Caco-2 (cell line): ENCODE results near the gene HSPB8. TPM values are rescaled to one million over a fixed set of nuclear protein-coding genes. Genes with fewer than 3 reads are reported as not detected.

Experiments
- BruUV-seq: library from RNA; stranded (reverse); fragments of 400-500 nt; replicated peaks from 2 replicates; lab custom pipeline; 2021; lab: Mats Ljungman, UMichigan
- CTCF ChIA-PET: fragments of 300-600 bp; sonication (Branson Sonifier 250); formaldehyde crosslinking; loops from one replicate; lab custom pipeline; 2022; ENCODE audit warnings: antibody characterized with exemption; lab: Charles Lee
- POLR2A ChIA-PET: fragments of 300-600 bp; sonication (Branson Sonifier 250); formaldehyde crosslinking; loops from one replicate; lab custom pipeline; 2022; ENCODE audit warnings: antibody characterized with exemption; lab: Charles Lee
- DNase-seq, 2 experiments: peaks; one replicate each; pipeline versions ENCODE4 v3.0.0 to v3.0.0-alpha.2; 2020 to 2022
- H3K27me3 ChIP-seq: replicated peaks from 2 replicates; pipeline ENCODE4 v1.6.0; 2011; ENCODE audit warnings: low read length; ENCODE audit not compliant: control insufficient read depth, insufficient read depth
- H3K36me3 ChIP-seq: 2 replicates; pipeline ENCODE4 v1.5.1; 2011; ENCODE audit warnings: low read length; ENCODE audit not compliant: control insufficient read depth, insufficient read depth
- H3K4me1 ChIP-seq: fragments of 250-450 bp; sonication (Bioruptor Pico); 2 replicates; pipeline ENCODE4 v1.5.1; 2020; ENCODE audit warnings: mild to moderate bottlenecking
- H3K4me3 ChIP-seq: 2 replicates; pipeline ENCODE4 v1.5.1; 2011; ENCODE audit warnings: low read depth, mild to moderate bottlenecking, control low read depth, low read length
- H3K9me3 ChIP-seq: fragments of 250-450 bp; sonication (Bioruptor Pico); 2 replicates; pipeline ENCODE4 v1.5.1; 2020; ENCODE audit warnings: mild to moderate bottlenecking, moderate library complexity
- H3K27ac Mint-ChIP-seq: one replicate; pipeline ENCODE4 v1.8.0; 2022; ENCODE audit warnings: mixed read lengths; ENCODE audit not compliant: unreplicated experiment
- H3K27me3 Mint-ChIP-seq: one replicate; pipeline ENCODE4 v1.8.0; 2022; ENCODE audit warnings: mixed read lengths; ENCODE audit not compliant: insufficient read depth, unreplicated experiment
- H3K36me3 Mint-ChIP-seq: one replicate; pipeline ENCODE4 v1.8.0; 2022; ENCODE audit warnings: mild to moderate bottlenecking, mixed read lengths; ENCODE audit not compliant: insufficient read depth, unreplicated experiment
- H3K4me1 Mint-ChIP-seq: one replicate; pipeline ENCODE4 v1.8.0; 2022; ENCODE audit warnings: low read depth, mixed read lengths; ENCODE audit not compliant: unreplicated experiment
- H3K4me3 Mint-ChIP-seq: one replicate; pipeline ENCODE4 v1.8.0; 2022; ENCODE audit warnings: mild to moderate bottlenecking, moderate library complexity, mixed read lengths; ENCODE audit not compliant: unreplicated experiment
- H3K9me3 Mint-ChIP-seq: one replicate; pipeline ENCODE4 v1.8.0; 2022; ENCODE audit warnings: mixed read lengths; ENCODE audit not compliant: unreplicated experiment
- CTCF ChIP-seq, 2 experiments: fragments of 200-600 bp in 1 of 2; IDR thresholded peaks; 1 replicate in 1 of 2; 2 replicates in 1 of 2; pipeline versions ENCODE4 v1.5.1 to v1.8.0; 2011 to 2022; ENCODE audit warnings: antibody characterized with exemption in 1 of 2, control low read depth in 1 of 2, inconsistent platforms in 1 of 2, low read depth in 1 of 2, low read length in 1 of 2, mild to moderate bottlenecking in 1 of 2, moderate library complexity in 1 of 2; ENCODE audit not compliant: insufficient read depth in 1 of 2, severe bottlenecking in 1 of 2, unreplicated experiment in 1 of 2
- intact Hi-C: fragments of 100-400 bp; cut with micrococcal nuclease; formaldehyde crosslinking; loops from one replicate; pipeline ENCODE4 v1.10.0; 2022; ENCODE audit not compliant: unreplicated experiment
- total RNA-seq: library from RNA; stranded (reverse); gene quantifications from 2 replicates; pipeline ENCODE4 v1.2.3, GENCODE V29; 2022

Gene HSPB8
- total RNA-seq, 1 experiment from 2014 or later, result 17.1 TPM

DNA sequence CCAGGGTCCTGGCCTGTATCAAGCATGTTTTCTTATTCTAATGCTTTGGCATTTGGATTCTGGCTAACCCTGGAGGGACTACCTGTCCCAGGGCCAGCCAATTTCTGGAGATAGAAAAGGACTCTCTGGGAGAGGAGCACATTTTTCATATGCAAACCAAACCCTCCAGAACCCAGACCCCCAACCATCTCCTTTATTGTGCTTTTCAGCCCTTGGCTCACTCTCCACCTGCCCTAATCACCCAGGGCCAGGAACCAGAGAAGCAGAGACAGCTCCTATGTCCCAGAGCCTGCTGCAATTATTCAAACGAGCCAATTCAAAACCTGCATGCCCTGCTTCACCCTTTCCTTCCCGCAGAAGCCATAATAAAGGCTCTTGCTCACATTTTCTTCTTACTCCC is 23.8 kb downstream of the HSPB8 start:
- H3K27ac Mint-ChIP-seq, result no peak overlapping the region
- no peaks in the 10 kb centered on the region for H3K9me3 Mint-ChIP-seq
- no peak overlapping the region for H3K4me3 Mint-ChIP-seq
- no peak for TF ChIP-seq CTCF (IDR thresholded peaks at IDR 0.05; ENCODE audit: insufficient read depth in 1 of 2, low read depth in 1 of 2, low read length in 1 of 2, severe bottlenecking in 1 of 2, unreplicated experiment in 1 of 2)
- intact Hi-C loops, result no loop called here
- H3K4me1 Mint-ChIP-seq, result peaks cover 5% of the 10 kb centered on the region
- DNase-seq, result no peak
- ChIA-PET CTCF (no interaction called here), POLR2A (no interaction called here)
- Histone ChIP-seq H3K4me3 (no peak overlapping the region), H3K4me1 (no peaks in the 10 kb centered on the region), H3K36me3 (no peaks in the 10 kb centered on the region), H3K27me3 (no peaks in the 10 kb centered on the region), H3K9me3 (no peaks in the 10 kb centered on the region)
- H3K36me3 Mint-ChIP-seq, result no peaks in the 10 kb centered on the region
- BruUV-seq, result no TSS peak
- no peaks in the 10 kb centered on the region for H3K27me3 Mint-ChIP-seq

DNA sequence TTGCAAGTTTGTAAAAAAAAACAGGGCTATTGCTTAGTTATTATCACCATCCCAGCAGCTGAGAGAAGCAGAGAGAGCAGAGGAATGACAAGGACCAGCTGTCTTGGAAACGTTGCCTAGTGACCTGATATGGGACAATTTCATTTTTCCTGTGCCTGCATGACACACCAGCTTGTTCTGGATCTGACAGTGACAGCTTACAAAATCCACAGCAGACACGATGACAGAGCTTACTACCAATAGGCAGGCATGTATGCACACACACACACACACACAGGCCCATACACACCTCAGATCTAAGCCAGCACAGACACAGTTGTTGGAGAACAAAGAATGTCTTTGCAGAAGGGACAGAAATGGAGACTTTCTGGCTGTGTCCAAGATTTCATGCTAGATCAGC is 25.4 kb downstream of the HSPB8 start:
- Histone ChIP-seq H3K36me3 (no peaks in the 10 kb centered on the region), H3K27me3 (no peaks in the 10 kb centered on the region), H3K9me3 (no peaks in the 10 kb centered on the region), H3K4me1 (peaks cover 10% of the 10 kb centered on the region; the same call in 1 of the 2 replicates), H3K4me3 (no peak overlapping the region)
- ChIA-PET POLR2A (interaction anchor here (0.6 kb wide), 1 partner anchor 1328 kb away, joined by 3 read pairs; no protein-coding TSS in a partner anchor), CTCF (no interaction called here)
- BruUV-seq, result no TSS peak
- TF ChIP-seq CTCF (IDR thresholded peaks at IDR 0.05; ENCODE audit: insufficient read depth in 1 of 2, low read depth in 1 of 2, low read length in 1 of 2, severe bottlenecking in 1 of 2, unreplicated experiment in 1 of 2), result no peak
- intact Hi-C loops, result no loop called here
- H3K27ac Mint-ChIP-seq, result no peak overlapping the region
- no peaks in the 10 kb centered on the region for H3K27me3 Mint-ChIP-seq
- H3K9me3 Mint-ChIP-seq, result no peaks in the 10 kb centered on the region
- DNase-seq, result no peak
- H3K36me3 Mint-ChIP-seq, result no peaks in the 10 kb centered on the region
- no peak overlapping the region for H3K4me3 Mint-ChIP-seq
- H3K4me1 Mint-ChIP-seq, result peaks cover 12% of the 10 kb centered on the region

DNA sequence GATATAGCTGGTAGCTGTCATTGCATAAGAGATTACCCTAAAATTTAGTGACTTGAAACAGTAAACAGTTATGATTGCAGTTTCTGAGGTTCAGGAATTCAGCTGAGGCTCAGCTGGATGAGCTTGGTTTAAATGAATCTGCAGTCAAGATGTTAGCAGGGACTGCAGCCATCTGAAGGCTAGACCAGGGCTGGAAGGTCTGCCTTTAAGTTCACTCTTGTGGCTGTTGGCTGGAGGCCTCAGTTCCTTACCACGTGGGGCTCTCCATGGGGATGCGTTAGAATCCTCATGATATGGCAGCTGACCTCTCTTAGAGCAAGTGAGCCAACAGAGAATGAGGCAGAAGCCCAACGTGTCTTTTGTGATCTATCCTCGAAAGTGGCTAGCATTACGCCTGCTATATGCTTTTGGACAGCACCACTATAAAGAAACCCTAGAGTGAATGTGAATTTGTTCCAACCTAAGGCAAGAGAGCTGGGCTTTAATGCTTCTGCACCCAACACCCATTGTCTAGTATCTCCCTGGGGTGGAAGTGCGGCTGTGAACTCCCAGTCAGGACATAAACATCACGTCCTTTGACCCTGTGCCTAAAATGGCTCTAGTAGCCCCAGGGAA is 26.0 kb downstream of the HSPB8 start:
- no peak overlapping the region for H3K4me3 Mint-ChIP-seq
- no peak for DNase-seq
- ChIA-PET POLR2A (no interaction called here), CTCF (interaction anchor here (0.6 kb wide), 1 partner anchor 727 kb away, joined by 3 read pairs; no protein-coding TSS in a partner anchor)
- intact Hi-C loops, result no loop called here
- no peak overlapping the region for H3K27ac Mint-ChIP-seq
- no peaks in the 10 kb centered on the region for H3K36me3 Mint-ChIP-seq
- H3K4me1 ChIP-seq, result peaks cover 10% of the 10 kb centered on the region; the same call in 1 of the 2 replicates
- BruUV-seq, result no TSS peak
- H3K4me1 Mint-ChIP-seq, result peaks cover 12% of the 10 kb centered on the region
- no peaks in the 10 kb centered on the region for H3K27me3 ChIP-seq
- no peaks in the 10 kb centered on the region for H3K9me3 Mint-ChIP-seq
- TF ChIP-seq CTCF (IDR thresholded peaks at IDR 0.05; ENCODE audit: insufficient read depth in 1 of 2, low read depth in 1 of 2, low read length in 1 of 2, severe bottlenecking in 1 of 2, unreplicated experiment in 1 of 2), result no peak
- H3K9me3 ChIP-seq, result no peaks in the 10 kb centered on the region
- no peaks in the 10 kb centered on the region for H3K27me3 Mint-ChIP-seq
- H3K4me3 ChIP-seq, result no peak overlapping the region
- no peaks in the 10 kb centered on the region for H3K36me3 ChIP-seq
